ENCODE measurements around the gene ADGRL2. TPM values are rescaled to one million over a fixed set of nuclear protein-coding genes. Genes with fewer than 3 reads are reported as not detected.
A peak's percentile ranks its signal among the peaks of the same experiment; 100 is the strongest.

The ADGRL2 gene
- total and polyA plus RNA-seq, 2 of the 4 experiments (the other 2 are of a cell fraction): 17.0 to 42.7 TPM

DNA sequence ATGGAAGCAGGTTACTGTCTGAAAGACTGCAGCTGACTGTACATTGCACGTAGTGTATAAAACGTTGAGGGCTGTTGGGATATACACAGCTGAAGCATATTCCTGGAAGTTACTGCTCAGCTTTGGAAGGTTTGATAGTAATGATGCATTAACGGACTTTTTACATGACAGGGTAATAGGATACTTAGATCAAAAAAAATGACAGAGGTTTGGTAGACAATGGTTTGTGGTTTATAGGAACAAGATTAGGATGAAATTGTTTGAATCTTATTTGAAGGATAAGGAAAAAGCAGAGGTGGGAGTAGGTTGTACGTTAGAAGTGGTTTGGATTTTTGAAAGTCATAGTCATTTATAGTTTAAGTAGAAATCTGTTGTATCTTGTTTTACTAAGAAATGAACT lies 33.0 kb downstream of the ADGRL2 start:
- Histone ChIP-seq H3K4ac (ENCODE audit: low read depth, low read length) (no peak overlapping the region), H3K4me1 (ENCODE audit: control insufficient read depth, insufficient read depth, low read length) (peaks cover 7% of the 10 kb centered on the region), H4K8ac (ENCODE audit: low read depth in 2 of 2, low read length in 2 of 2) (no peak overlapping the region), H3K9me1 (ENCODE audit: insufficient read depth, low read length) (no peaks in the 10 kb centered on the region), H2BK5ac (ENCODE audit: low read depth, low read length, poor library complexity, severe bottlenecking) (no peak overlapping the region), H3K14ac (replicated peaks; ENCODE audit: low read depth, low read length) (no peak overlapping the region), H3K4me2 (ENCODE audit: low read depth, low read length) (peak overlapping the region; percentile 45; the same call in 1 of the 2 replicates), H3K23ac (ENCODE audit: low read depth, low read length) (no peak overlapping the region), H3K79me1 (ENCODE audit: low read depth in 1 of 2, low read length in 2 of 2) (no peaks in the 10 kb centered on the region; a peak in 1 of 4 replicates), H2AK9ac (replicated peaks; ENCODE audit: low read depth, low read length, poor library complexity) (no peak overlapping the region), H3K9me3 (ENCODE audit: control insufficient read depth, insufficient read depth, low read length) (no peaks in the 10 kb centered on the region), H2BK20ac (ENCODE audit: low read depth, low read length) (no peak overlapping the region; the same call in 1 of the 2 replicates), H3K27ac (ENCODE audit: insufficient read depth, low read length) (no peak overlapping the region), H4K91ac (ENCODE audit: insufficient read depth, low read depth, low read length) (no peak overlapping the region), H4K5ac (ENCODE audit: low read depth, low read length) (no peak overlapping the region), H2BK15ac (ENCODE audit: low read depth, low read length) (no peak overlapping the region; the same call in 2 of the 3 replicates), H3K56ac (ENCODE audit: extremely low read depth, insufficient read depth, low read length) (no peak overlapping the region), H3K27me3 (ENCODE audit: control insufficient read depth, insufficient read depth, low read length) (peaks cover 4% of the 10 kb centered on the region; the same call in 1 of the 2 replicates), H3K18ac (ENCODE audit: low read depth, low read length) (no peak overlapping the region), H2AFZ (replicated peaks; ENCODE audit: low read length, poor library complexity) (no peak overlapping the region), H2BK120ac (ENCODE audit: low read depth, low read length) (no peak overlapping the region), H3K36me3 (ENCODE audit: control insufficient read depth, insufficient read depth, low read length) (no peaks in the 10 kb centered on the region), H2AK5ac (ENCODE audit: low read depth, low read length) (no peak overlapping the region), H4K20me1 (ENCODE audit: insufficient read depth, low read length) (no peaks in the 10 kb centered on the region; the same call in 1 of the 2 replicates), H3K4me3 (ENCODE audit: insufficient read depth, low read depth, low read length) (no peak overlapping the region), H3K9ac (ENCODE audit: low read depth, low read length) (no peak overlapping the region)
- no peak for TF ChIP-seq BHLHE40 (IDR thresholded peaks at IDR 0.05; ENCODE audit: low read depth, low read length)
- no peak for TF ChIP-seq SMC3 (IDR thresholded peaks at IDR 0.05; ENCODE audit: low read depth, low read length)
- no peak for TF ChIP-seq RFX5 (IDR thresholded peaks at IDR 0.05; ENCODE audit: low read depth, low read length)
- TF ChIP-seq, protein P1, sequence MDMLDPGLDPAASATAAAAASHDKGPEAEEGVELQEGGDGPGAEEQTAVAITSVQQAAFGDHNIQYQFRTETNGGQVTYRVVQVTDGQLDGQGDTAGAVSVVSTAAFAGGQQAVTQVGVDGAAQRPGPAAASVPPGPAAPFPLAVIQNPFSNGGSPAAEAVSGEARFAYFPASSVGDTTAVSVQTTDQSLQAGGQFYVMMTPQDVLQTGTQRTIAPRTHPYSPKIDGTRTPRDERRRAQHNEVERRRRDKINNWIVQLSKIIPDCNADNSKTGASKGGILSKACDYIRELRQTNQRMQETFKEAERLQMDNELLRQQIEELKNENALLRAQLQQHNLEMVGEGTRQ (IDR thresholded peaks at IDR 0.05; ENCODE audit: low read depth, low read length): no peak
- TF ChIP-seq, protein P2, sequence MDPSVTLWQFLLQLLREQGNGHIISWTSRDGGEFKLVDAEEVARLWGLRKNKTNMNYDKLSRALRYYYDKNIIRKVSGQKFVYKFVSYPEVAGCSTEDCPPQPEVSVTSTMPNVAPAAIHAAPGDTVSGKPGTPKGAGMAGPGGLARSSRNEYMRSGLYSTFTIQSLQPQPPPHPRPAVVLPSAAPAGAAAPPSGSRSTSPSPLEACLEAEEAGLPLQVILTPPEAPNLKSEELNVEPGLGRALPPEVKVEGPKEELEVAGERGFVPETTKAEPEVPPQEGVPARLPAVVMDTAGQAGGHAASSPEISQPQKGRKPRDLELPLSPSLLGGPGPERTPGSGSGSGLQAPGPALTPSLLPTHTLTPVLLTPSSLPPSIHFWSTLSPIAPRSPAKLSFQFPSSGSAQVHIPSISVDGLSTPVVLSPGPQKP (IDR thresholded peaks at IDR 0.05; ENCODE audit: borderline replicate concordance, low read depth, low read length): no peak
- no peak for TF ChIP-seq MAZ (IDR thresholded peaks at IDR 0.05; ENCODE audit: borderline replicate concordance, low read depth, low read length)
- no peak for TF ChIP-seq CEBPB (IDR thresholded peaks at IDR 0.05; ENCODE audit: low read depth, low read length)
- no peak for TF ChIP-seq FOS (IDR thresholded peaks at IDR 0.05; ENCODE audit: low read depth, low read length)
- ATAC-seq (ENCODE audit: low read depth): no peak
- intact Hi-C loops (cut with micrococcal nuclease) (no loop called here), in situ Hi-C loops (cut with MboI; ENCODE audit: low sequenced_read_pairs) (no loop called here), dilution Hi-C loops (cut with HindIII; ENCODE audit: low sequenced_read_pairs, unreplicated experiment) (no loop called here)
- BruUV-seq (replicated peaks): no TSS peak
- DNase-seq: no peak
- POLR2A ChIA-PET (ENCODE audit: unreplicated experiment): no interaction called here
- 100% methylated on average over 1 of the region's 4 CpGs; no CpG with 5 or more reads in 1 of the 2 experiments for WGBS, 2 experiments (ENCODE audit: extremely low coverage in 2 of 2, insufficient read length in 1 of 2)
- CTCF ChIA-PET: no interaction called here

Data from IMR-90 (cell line).